ENCODE data around the gene NR1H3.

The NR1H3 gene

DNA sequence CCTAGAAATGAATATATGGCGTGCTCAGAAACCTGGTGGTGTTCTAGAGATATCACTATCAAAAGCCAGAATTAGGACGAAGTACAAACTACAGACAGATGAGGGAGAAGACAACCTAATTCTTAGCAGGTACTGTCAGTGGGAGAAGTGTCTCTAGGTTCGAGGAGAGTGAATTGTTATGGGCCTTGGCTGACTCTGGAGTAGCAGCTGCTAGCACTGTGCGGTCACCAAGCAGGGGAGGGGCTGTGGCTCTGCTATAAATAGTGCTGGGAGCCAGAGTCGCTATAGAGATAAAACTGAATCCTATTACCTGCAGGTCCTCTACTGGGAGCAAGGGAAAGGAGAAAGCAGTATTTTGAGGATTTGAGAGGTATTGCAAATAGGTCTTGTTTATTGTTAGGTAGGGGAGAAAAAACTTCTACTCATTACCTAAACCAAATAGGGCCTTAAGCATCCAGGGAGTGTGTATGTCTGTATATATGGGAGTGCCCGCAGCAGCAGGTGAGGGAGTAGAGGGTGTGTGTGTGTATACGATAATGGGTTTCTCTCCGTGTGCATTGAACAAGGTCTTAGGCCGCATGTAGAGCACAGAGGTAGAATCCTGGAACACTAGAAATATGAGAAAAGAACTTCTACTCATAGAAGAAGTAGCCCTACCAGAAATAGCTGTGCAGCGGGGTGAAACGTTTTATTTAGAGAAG is 14.3 kb downstream of the NR1H3 start:
- TF ChIP-seq, protein P1, sequence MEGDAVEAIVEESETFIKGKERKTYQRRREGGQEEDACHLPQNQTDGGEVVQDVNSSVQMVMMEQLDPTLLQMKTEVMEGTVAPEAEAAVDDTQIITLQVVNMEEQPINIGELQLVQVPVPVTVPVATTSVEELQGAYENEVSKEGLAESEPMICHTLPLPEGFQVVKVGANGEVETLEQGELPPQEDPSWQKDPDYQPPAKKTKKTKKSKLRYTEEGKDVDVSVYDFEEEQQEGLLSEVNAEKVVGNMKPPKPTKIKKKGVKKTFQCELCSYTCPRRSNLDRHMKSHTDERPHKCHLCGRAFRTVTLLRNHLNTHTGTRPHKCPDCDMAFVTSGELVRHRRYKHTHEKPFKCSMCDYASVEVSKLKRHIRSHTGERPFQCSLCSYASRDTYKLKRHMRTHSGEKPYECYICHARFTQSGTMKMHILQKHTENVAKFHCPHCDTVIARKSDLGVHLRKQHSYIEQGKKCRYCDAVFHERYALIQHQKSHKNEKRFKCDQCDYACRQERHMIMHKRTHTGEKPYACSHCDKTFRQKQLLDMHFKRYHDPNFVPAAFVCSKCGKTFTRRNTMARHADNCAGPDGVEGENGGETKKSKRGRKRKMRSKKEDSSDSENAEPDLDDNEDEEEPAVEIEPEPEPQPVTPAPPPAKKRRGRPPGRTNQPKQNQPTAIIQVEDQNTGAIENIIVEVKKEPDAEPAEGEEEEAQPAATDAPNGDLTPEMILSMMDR (IDR thresholded peaks at IDR 0.05; ENCODE audit: insufficient read depth, low read length, poor library complexity, severe bottlenecking): no peak
- Histone ChIP-seq H3K4me3 (replicated peaks; ENCODE audit: low read depth, low read length) (peak overlapping the region; percentile 31), H3K27me3 (replicated peaks; ENCODE audit: control insufficient read depth, insufficient read depth, low read length) (no peaks in the 10 kb centered on the region), H3K36me3 (ENCODE audit: control insufficient read depth, insufficient read depth, low read length) (peaks cover 10% of the 10 kb centered on the region)
- DNase-seq (ENCODE audit: extremely low read depth, insufficient read length): no peak

DNA sequence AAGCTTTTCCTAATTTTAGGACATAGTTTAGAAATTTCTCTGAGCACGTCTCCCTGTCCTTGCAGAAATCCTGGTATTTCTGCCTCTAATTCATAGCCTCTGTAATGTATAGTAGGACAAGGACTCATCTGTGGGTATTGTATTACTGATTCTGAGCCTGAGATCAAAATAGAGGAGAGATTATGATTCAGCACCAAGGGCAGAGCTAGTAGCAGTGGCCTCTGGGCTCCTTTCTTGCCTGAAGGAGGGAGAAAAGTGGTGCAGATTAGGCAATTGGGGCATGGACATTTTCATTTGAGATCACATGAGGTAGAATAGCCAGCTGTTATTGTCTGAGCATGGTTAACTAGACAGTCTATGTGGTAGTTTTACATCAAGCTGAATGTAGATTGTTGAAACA is 14.9 kb downstream of the NR1H3 start:
- Histone ChIP-seq H3K4me3 (replicated peaks; ENCODE audit: low read depth, low read length) (no peak overlapping the region), H3K27me3 (replicated peaks; ENCODE audit: control insufficient read depth, insufficient read depth, low read length) (no peaks in the 10 kb centered on the region), H3K36me3 (ENCODE audit: control insufficient read depth, insufficient read depth, low read length) (peaks cover 10% of the 10 kb centered on the region)
- DNase-seq (ENCODE audit: extremely low read depth, insufficient read length): no peak
- TF ChIP-seq, protein P1 (IDR thresholded peaks at IDR 0.05; ENCODE audit: insufficient read depth, low read length, poor library complexity, severe bottlenecking): no peak

- TF ChIP-seq, protein P1 (IDR thresholded peaks at IDR 0.05; ENCODE audit: insufficient read depth, low read length, poor library complexity, severe bottlenecking): no peak
- no peak overlapping the region for H3K4me3 ChIP-seq (replicated peaks; ENCODE audit: low read depth, low read length)
- no peak for DNase-seq (ENCODE audit: extremely low read depth, insufficient read length)
- no peaks in the 10 kb centered on the region for H3K27me3 ChIP-seq (replicated peaks; ENCODE audit: control insufficient read depth, insufficient read depth, low read length)
- peaks cover 14% of the 10 kb centered on the region for H3K36me3 ChIP-seq (ENCODE audit: control insufficient read depth, insufficient read depth, low read length)
Measured at GRCh38 chr11:47274495-47275235, 16.9 kb downstream of the NR1H3 start.

DNA sequence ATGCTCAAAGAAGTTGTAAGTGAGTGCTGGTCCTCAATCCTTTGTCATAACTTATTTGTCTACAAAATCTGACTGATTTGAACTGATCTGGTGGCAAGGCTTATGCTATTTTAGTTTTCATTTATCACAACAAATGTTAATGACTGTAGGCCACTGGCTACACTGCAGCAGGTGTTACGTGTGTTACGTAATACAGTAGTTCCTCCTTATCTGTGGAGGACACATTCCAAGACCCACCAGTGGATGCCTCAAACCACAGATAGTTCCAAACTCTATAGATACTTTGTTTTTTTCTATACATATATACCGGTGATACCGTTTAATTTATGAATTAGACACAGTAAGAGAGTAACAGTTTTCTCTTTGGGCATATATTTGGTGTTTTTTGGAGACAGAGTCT is 19.1 kb downstream of the NR1H3 start:
- no peaks in the 10 kb centered on the region for H3K27me3 ChIP-seq (replicated peaks; ENCODE audit: control insufficient read depth, insufficient read depth, low read length)
- no peak for DNase-seq (ENCODE audit: extremely low read depth, insufficient read length)
- peaks cover 20% of the 10 kb centered on the region for H3K36me3 ChIP-seq (ENCODE audit: control insufficient read depth, insufficient read depth, low read length)
- TF ChIP-seq, protein P1 (IDR thresholded peaks at IDR 0.05; ENCODE audit: insufficient read depth, low read length, poor library complexity, severe bottlenecking): no peak
- H3K4me3 ChIP-seq (replicated peaks; ENCODE audit: low read depth, low read length): no peak overlapping the region

DNA sequence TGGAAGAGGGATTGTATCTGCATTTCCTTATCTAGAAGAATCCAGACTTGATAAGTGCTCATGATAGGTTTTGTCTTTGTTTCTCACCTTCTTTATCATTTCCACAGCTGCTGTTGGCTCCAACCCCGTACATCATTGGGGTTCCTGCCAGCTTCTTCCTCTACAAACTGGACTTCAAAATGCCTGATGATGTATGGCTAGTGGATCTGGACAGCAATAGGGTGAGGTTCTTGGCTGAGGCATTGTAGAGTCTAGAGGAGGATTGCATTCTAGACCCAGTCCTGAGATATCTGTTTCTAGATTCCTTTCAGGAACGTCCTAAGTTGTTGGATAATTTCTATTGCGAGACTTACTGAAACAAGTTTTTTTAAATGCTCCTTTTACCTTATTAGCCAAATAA is 20.3 kb downstream of the NR1H3 start:
- TF ChIP-seq, protein P1 (IDR thresholded peaks at IDR 0.05; ENCODE audit: insufficient read depth, low read length, poor library complexity, severe bottlenecking): no peak
- Histone ChIP-seq H3K27me3 (replicated peaks; ENCODE audit: control insufficient read depth, insufficient read depth, low read length) (no peaks in the 10 kb centered on the region), H3K4me3 (replicated peaks; ENCODE audit: low read depth, low read length) (no peak overlapping the region), H3K36me3 (ENCODE audit: control insufficient read depth, insufficient read depth, low read length) (peaks cover 20% of the 10 kb centered on the region)
- no peak for DNase-seq (ENCODE audit: extremely low read depth, insufficient read length)

Measured in GM06990 (cell line).